GM12875 (cell line): ENCODE measurements around the gene FOXJ3.

ENCODE experiments used
- H3K4me3 ChIP-seq: one replicate; pipeline ENCODE4 v1.5.1; 2011; ENCODE audit warnings: low read depth, low read length, control low read depth
- CTCF ChIP-seq: IDR thresholded peaks from 2 replicates; pipeline ENCODE4 v1.5.1; 2011; ENCODE audit warnings: low read depth, mild to moderate bottlenecking, control low read depth, inconsistent platforms, low read length, moderate library complexity, borderline replicate concordance; ENCODE audit not compliant: insufficient read depth

The FOXJ3 gene

GRCh38 chr1:42170779-42171621 lies 164.0 kb downstream of the FOXJ3 start:
- no peak overlapping the region for H3K4me3 ChIP-seq
- TF ChIP-seq CTCF, result no peak

- no peak for TF ChIP-seq CTCF
- no peak overlapping the region for H3K4me3 ChIP-seq
These were observed 166.3 kb downstream of the FOXJ3 start for GRCh38 chr1:42168763-42169162.

- no peak for TF ChIP-seq CTCF
- no peak overlapping the region for H3K4me3 ChIP-seq
These were observed 166.7 kb downstream of the FOXJ3 start for GRCh38 chr1:42168391-42168670.

GRCh38 chr1:42167611-42168390 lies 167.2 kb downstream of the FOXJ3 start:
- no peak overlapping the region for H3K4me3 ChIP-seq
- no peak for TF ChIP-seq CTCF

- H3K4me3 ChIP-seq, result no peak overlapping the region
- TF ChIP-seq CTCF, result no peak
These were observed 169.4 kb downstream of the FOXJ3 start for GRCh38 chr1:42165511-42166210.

GRCh38 chr1:42164551-42165420 lies 170.2 kb downstream of the FOXJ3 start, which contains the start of gene GUCA2A:
Gene GUCA2A, minus strand, starts transcription at chr1:42164745. Its CDS starts 33 bp downstream, at chr1:42164712.
- no peak within 1 kb of the TSS for H3K4me3 ChIP-seq
- TF ChIP-seq CTCF, result no peak
